Activated T-cell treated with anti-CD3 and anti-CD28 coated beads, Interleukin-2, amount 50 U/mL, for 72 hours (primary cell): ENCODE measurements around the gene NR1I3. TPM values are rescaled to one million over a fixed set of nuclear protein-coding genes. Genes with fewer than 3 reads are reported as not detected.

Source experiments
- total RNA-seq, 2 donors: library from RNA; stranded (reverse); gene quantifications; one replicate each; pipeline ENCODE4 v1.2.3, GENCODE V29; 2022

Gene NR1I3
- total RNA-seq, 2 donors from 2014 or later: not detected

Other genes starting within 250 kb of the NR1I3 start
- 10 to 100 TPM; 38.2 to 38.8 TPM for gene F11R, start 217.1 kb downstream of the NR1I3 start, total RNA-seq
- 10 to 100 TPM; 46.3 to 78.0 TPM for gene TSTD1, start 199.2 kb downstream of the NR1I3 start, total RNA-seq
- 10 to 100 TPM; 52.3 to 57.5 TPM for gene USF1, start 192.2 kb downstream of the NR1I3 start, total RNA-seq
- gene ARHGAP30, start 168.3 kb downstream of the NR1I3 start, total RNA-seq: 100 to 1,000 TPM; 192 to 198 TPM
- gene NECTIN4, start 148.6 kb downstream of the NR1I3 start, total RNA-seq: under 1 TPM in 1 of 2 donors, not detected in 1; 0.31 TPM
- gene KLHDC9, start 139.8 kb downstream of the NR1I3 start, total RNA-seq: 1 to 10 TPM; 5.7 to 7.1 TPM
- 100 to 1,000 TPM; 117 to 122 TPM for gene PFDN2, start 120.2 kb downstream of the NR1I3 start, total RNA-seq
- 10 to 100 TPM; 82.0 to 87.2 TPM for gene NIT1, start 120.1 kb downstream of the NR1I3 start, total RNA-seq
- 10 to 100 TPM; 49.8 to 51.3 TPM for gene DEDD, start 105.5 kb downstream of the NR1I3 start, total RNA-seq
- 10 to 100 TPM; 91.4 to 97.9 TPM for gene UFC1, start 84.2 kb downstream of the NR1I3 start, total RNA-seq
- 10 to 100 TPM; 36.0 to 46.4 TPM for gene USP21, start 78.7 kb downstream of the NR1I3 start, total RNA-seq
- 10 to 100 TPM; 35.3 to 45.9 TPM for gene PPOX, start 71.8 kb downstream of the NR1I3 start, total RNA-seq
- 10 to 100 TPM; 55.9 to 56.5 TPM for gene B4GALT3, start 60.7 kb downstream of the NR1I3 start, total RNA-seq
- gene ADAMTS4, start 39.1 kb downstream of the NR1I3 start, total RNA-seq: 1 to 10 TPM; 4.0 to 7.7 TPM
- gene NDUFS2, start 35.8 kb downstream of the NR1I3 start, total RNA-seq: 100 to 1,000 TPM; 108 to 114 TPM
- 1 to 10 TPM; 1.8 to 3.7 TPM for gene FCER1G, start 22.9 kb downstream of the NR1I3 start, total RNA-seq
- gene APOA2, start 14.6 kb downstream of the NR1I3 start, total RNA-seq: not detected
- 10 to 100 TPM; 10.3 to 14.6 TPM for gene TOMM40L, start 12.1 kb downstream of the NR1I3 start, total RNA-seq
- 1 to 10 TPM in 1 of 2 donors, under 1 TPM in 1; 0.55 to 1.2 TPM for gene PCP4L1, start 20.5 kb upstream of the NR1I3 start, total RNA-seq
- 1 to 10 TPM; 5.5 to 8.5 TPM for gene MPZ, start 71.8 kb upstream of the NR1I3 start, total RNA-seq
- gene SDHC, start 76.2 kb upstream of the NR1I3 start, total RNA-seq: 100 to 1,000 TPM; 140 to 141 TPM
- under 1 TPM in 1 of 2 donors, not detected in 1; 0.76 TPM for gene CFAP126, start 129.7 kb upstream of the NR1I3 start, total RNA-seq